Activated CD4-positive, alpha-beta T cell treated with anti-CD3 and anti-CD28 coated beads for 48 hours (primary cell): Measurements from ENCODE around the gene LRMDA.
"Not testable (repeated sequence)": the region's sequence is repeated elsewhere in the genome, so short reads cannot be mapped to it uniquely, and the experiment has no call there.

Experiments used
- DNase-seq: peaks from one replicate; pipeline ENCODE4 v3.0.0-alpha.2; 2020

Gene LRMDA

GRCh38 chr10:75592791-75593643 is 161.6 kb downstream of the LRMDA start:
- DNase-seq = no peak

DNA sequence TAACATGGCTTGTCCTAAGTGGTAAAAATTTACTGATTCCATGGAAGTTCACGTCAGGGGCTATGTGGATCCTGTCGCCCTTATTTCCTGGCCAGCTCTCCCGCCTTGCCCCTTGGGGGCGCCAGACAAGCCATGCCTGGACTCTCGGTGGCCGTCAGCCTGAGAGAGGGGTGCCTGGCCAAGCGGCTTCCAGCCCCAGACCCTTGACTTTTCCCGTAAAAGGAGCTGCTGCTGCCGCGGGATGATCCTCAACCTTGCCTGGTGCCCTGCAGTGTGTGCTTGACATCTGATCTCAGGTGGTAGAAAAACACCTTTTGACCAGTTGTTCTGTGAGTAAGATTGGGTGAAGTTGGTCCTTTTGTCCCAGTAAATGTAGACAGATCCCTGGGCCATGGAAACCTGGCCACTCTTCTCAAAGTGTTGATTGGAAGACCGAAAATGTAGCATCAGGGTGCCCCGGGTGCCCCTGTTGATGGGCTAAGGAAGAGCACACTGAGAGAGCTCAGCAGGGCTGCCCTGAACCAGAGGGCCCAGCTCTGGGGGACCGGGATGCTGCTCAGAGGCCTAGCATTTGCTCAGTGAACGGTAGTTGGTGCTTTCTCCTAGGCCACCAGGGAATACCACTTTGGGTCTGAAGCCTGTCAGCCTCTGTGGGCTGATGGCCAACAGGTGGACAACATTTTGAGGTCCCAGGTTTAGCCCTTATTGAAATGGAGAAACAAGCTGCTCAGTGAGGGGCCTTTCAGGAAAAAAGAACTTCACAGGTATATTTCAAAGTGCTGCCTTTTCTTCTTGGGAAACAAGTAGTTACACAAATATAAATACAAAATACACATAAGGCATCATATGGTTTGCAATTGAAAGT is 162.5 kb downstream of the LRMDA start:
- DNase-seq = no peak

DNA sequence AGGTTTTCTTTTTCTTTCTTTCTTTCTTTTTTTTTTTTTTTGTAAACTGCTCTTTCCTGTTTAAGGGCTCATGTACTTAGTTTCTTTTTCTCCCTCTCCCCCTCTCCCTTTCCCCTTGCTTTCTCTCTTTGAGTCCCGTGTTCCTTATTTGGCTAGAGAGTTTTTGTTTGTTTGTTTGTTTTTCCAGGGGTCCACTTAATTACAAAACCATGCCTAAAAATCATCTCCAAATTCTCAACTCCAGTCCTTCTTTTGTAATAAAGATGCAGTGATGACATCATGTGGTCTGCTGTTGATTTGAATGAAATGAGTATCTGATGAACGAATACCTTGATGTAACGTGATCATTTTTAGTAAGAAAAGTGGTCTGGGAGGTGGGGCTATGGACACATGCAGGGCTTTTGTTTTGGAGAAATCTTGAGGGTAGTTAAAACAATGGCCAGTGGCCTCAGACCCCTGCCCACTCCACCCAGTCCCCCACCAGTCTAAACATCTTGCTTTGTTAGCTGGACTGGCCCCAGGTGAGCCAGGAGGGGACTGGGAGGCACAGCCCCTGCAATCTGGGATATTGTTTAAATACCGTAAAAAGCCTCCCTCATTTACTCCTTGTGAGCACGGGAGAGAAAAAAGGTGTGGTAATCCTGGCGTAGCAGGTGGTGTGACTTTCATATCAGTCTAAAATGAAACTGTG is 165.7 kb downstream of the LRMDA start:
- no peak for DNase-seq

- no peak for DNase-seq
Measured at GRCh38 chr10:75597773-75598440, 166.5 kb downstream of the LRMDA start.

- no peak for DNase-seq
Measured at GRCh38 chr10:75598998-75599397, 167.6 kb downstream of the LRMDA start.

GRCh38 chr10:75599875-75600648 is 168.6 kb downstream of the LRMDA start:
- no peak for DNase-seq

GRCh38 chr10:75600833-75601232 is 169.4 kb downstream of the LRMDA start:
- no peak for DNase-seq

DNA sequence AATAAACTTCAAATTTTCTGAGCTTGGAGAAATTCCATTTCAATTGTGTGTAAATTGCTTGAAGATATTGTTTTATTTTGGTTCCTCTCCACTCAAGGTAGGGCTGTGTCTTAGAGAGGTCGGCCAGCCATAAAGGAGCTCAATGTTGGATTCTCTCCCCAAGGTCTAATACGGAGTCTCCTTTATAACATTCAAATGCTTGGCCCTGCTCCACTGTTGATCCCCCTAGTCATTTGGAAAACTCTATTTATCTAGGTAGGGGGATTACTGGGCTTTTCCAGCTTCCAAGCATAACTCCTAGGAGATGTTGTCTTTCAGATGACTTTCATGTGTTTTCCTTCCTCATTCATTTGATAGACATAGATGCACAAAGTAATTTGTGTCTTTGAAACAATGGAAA is 170.9 kb downstream of the LRMDA start:
- no peak for DNase-seq

- DNase-seq = no peak
Measured at GRCh38 chr10:75605096-75605495, 173.7 kb downstream of the LRMDA start.

- DNase-seq = not testable (repeated sequence)
Measured at GRCh38 chr10:75605795-75606194, 174.4 kb downstream of the LRMDA start.

DNA sequence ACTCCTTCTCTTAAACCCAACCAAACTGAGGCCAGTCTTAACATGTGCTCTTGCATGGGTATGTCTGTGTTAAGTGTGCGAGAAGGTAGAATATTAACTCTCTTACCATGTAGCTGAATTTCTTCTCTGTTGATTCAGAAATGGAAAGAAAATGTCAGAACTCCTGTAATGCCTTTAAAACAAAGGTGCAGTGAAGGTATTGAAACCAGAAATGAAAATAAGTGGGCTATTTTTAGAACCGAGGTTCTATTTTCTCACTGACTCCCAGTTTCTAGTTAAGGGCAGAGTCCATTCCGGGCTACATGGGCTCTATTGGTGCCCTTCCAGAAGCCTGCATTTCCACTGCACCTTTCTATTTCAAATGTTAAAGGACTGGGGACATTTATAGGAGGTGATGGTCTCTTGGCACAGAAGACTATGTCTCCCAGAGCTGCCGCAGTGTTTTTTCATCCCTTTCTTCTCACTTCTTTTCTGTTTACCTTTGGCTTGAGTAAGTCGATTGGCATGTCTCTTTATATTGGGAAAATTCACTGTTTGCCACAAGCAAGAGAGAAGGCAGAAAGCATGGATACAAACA is 174.9 kb downstream of the LRMDA start:
- no peak for DNase-seq

DNA sequence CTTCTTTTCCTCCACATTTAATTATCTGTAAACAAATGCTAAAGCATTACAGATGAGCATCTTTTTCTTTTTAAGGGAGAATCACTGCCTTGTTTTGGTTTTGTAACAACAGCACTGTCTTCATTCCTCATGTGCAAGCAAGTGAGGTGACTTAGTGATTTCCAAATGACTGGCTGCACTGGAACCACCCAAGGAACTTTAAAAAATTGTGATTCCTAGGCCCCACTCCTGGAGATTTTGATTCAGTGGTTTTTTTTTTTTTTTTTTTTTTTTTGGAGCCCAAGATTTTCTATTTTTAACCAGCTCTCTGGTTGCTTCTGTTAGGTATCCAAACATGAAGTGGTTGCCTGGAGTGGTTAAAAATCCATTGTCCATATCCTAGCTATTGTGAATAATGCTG is 176.2 kb downstream of the LRMDA start:
- no peak for DNase-seq

DNA sequence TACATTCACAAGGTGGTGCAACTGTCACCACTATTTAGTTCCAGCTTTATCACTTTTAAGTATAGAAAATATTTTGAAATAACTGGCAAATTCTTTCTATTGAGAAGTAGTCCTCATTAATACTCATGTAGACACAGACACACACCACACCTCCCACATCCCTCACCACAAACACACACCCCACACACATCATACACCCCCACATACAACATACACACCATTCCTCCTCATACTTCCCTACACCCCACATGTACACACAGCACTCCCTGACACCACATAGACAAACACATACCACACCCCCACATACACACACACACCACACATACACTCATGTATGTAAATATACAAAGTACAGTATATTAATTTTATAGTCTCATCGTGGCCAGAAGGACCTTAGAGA is 178.8 kb downstream of the LRMDA start:
- DNase-seq = no peak

DNA sequence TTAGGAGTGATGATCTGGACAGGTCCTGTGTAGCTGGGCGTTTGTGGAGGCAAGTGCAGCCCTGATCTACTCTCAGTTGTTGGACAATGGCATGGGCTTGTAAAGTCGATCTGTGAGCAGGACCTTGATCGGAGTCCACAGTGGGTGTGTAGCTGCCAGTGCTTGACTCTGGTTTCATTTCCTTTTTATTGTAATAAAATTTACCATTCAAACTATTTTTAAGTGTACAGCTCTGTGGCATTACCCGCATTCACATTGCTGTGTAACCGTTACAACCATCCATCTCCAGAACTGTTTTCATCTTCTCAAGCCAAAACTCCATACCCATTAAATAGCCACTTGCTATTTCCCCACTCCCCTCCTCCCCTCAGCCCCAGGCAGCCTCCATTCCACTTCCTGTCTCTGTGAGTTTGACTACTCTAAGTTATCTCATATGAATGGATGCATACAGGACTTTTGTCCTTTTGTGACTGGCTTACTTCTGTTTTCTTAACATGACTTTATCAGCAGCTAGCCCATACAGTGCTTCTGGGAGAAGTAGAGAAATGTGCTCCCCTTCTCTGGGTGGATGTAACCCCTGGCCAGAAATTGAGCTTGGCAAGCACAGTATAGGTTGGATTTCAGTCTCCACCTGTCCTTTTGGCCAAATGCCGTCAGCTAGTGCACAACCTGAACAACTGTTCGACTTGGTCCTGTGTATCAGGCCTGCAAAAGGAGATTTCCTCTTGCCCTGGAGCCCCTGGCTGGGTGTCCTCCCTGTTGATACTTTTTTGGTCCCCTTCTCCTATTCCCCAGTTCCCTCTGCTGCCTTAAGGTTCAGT is 180.0 kb downstream of the LRMDA start:
- DNase-seq = no peak

- DNase-seq = no peak
Measured at GRCh38 chr10:75611993-75612372, 180.6 kb downstream of the LRMDA start.

DNA sequence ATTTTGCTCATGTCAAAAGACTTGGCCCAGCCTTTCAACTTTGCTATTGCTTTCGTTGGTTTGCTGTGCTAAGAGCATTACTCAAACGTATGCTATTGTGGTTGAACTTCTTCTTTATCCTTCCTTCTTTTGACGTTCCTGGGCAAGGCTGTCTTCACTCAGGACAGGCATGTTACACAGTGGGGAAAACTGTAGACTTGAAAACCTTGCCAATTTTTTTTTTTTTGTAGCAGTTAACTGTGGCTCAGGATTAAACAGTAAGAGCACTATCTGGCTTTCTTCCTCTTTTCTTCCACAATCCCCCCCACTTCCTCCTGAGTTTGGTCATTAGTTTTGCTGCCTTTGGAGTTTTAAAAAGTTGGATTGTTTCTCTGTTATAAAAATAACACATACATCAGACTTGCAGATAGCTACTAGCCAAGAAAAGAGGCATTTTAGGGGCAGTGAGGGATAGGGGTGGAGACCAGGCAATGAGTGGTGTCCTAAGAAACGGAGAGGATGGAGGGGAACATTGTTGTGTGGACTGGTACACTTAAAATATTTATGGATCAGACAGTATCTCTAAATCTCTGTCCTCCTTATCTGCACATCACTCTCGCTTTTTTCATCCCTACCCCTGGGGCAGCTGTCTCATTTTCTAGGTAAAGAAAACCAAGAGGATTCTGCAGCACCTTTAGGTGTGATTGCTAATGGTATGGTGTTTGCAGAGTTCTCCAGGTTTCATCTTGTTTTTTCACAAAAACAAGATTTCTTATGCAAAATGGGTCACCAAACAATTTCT is 181.7 kb downstream of the LRMDA start:
- DNase-seq = no peak

GRCh38 chr10:75613685-75614504 is 182.5 kb downstream of the LRMDA start:
- no peak for DNase-seq

DNA sequence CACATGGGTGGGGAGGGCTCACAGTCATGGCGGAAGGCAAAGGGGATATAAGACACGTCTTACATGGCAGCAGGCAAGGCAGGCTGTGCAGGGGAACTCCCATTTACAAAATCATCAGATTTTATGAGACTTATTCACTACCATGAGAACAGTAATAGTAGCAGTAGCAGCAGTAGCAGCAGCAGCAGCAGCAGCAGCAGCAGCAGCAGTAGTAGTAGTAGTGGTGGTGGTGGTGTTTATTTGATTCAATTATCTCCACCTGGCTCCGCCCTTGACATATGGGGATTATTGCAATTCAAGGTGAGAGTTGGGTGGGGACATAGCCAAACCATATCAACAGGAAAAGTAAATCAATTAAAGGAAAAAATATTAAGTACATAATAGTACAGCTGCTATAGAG is 184.7 kb downstream of the LRMDA start:
- DNase-seq = no peak

DNA sequence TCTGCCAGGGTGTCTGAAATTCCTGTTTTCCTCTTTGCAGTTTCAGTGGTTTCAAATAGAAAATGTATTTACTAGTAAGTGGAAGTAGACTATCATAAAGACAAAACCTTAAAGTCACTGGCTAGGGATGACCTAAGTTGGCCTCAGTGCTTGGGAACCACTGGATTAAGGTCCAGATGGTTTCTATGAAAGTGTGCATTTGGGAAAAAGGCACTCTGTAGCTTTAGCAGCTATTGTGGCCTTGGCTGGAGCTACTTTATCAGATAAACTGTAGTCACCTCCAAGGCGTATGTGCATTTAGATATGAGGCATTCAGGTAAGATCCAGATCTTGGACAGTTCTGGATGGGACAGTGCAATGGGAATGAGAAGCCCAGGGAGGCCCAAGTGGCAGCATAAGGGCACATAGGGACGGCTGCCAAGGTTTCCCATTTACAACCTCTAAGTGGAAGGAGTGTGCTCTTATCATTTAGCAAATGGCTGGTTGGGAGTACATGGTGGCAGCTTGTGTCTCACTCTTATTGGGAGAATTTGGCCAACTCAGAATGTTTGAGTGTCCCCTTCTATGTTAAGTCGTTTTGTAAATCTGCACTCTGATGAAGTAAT is 185.6 kb downstream of the LRMDA start:
- no peak for DNase-seq
